Activated CD8-positive, alpha-beta memory T cell treated with anti-CD3 and anti-CD28 coated beads, Interleukin-2, amount 50 U/mL, for 24 hours (primary cell): ENCODE results near the gene COL23A1.

Source experiments
- DNase-seq: peaks from one replicate; pipeline ENCODE4 v3.0.0-alpha.2; 2020; ENCODE audit errors: extremely low read depth

The COL23A1 gene

GRCh38 chr5:178392386-178392785 is 197.8 kb downstream of the COL23A1 start:
- no peak for DNase-seq

- DNase-seq: no peak
These were observed 198.7 kb downstream of the COL23A1 start for GRCh38 chr5:178391480-178391879.

- DNase-seq: no peak
These were observed 200.4 kb downstream of the COL23A1 start for GRCh38 chr5:178389796-178390195.

GRCh38 chr5:178389026-178389729 is 201.0 kb downstream of the COL23A1 start:
- no peak for DNase-seq

GRCh38 chr5:178388386-178389025 is 201.7 kb downstream of the COL23A1 start:
- no peak for DNase-seq

- DNase-seq: no peak
These were observed 202.4 kb downstream of the COL23A1 start for GRCh38 chr5:178387856-178388190.

GRCh38 chr5:178387061-178387855 is 202.9 kb downstream of the COL23A1 start:
- DNase-seq: no peak

GRCh38 chr5:178386336-178386931 is 203.8 kb downstream of the COL23A1 start:
- no peak for DNase-seq

- DNase-seq: no peak
These were observed 204.7 kb downstream of the COL23A1 start for GRCh38 chr5:178385496-178385890.

- DNase-seq: no peak
These were observed 205.2 kb downstream of the COL23A1 start for GRCh38 chr5:178384816-178385495.

GRCh38 chr5:178383919-178384815 is 206.0 kb downstream of the COL23A1 start:
- DNase-seq: no peak

GRCh38 chr5:178383301-178383918 is 206.8 kb downstream of the COL23A1 start:
- DNase-seq: no peak

- DNase-seq: no peak
These were observed 207.4 kb downstream of the COL23A1 start for GRCh38 chr5:178382754-178383164.

- no peak for DNase-seq
These were observed 208.1 kb downstream of the COL23A1 start for GRCh38 chr5:178381921-178382695.

GRCh38 chr5:178381206-178381605 is 209.0 kb downstream of the COL23A1 start:
- DNase-seq: no peak

- DNase-seq: no peak
These were observed 209.6 kb downstream of the COL23A1 start for GRCh38 chr5:178380541-178381074.

GRCh38 chr5:178380086-178380485 is 210.1 kb downstream of the COL23A1 start:
- no peak for DNase-seq

- no peak for DNase-seq
These were observed 211.4 kb downstream of the COL23A1 start for GRCh38 chr5:178378527-178379484.
